Neural progenitor cell (in vitro differentiated cells): Measurements from ENCODE around the gene C6orf47. TPM values are rescaled to one million over a fixed set of nuclear protein-coding genes. Genes with fewer than 3 reads are reported as not detected.

Experiments
- DNase-seq: peaks from one replicate; pipeline ENCODE4 v3.0.0-alpha.2; 2016; ENCODE audit warnings: low spot score
- H2AFZ ChIP-seq: fragments of 200-600 bp; sonication (generic); replicated peaks from 2 replicates; pipeline ENCODE4 v1.6.1; 2016; ENCODE audit warnings: antibody characterized with exemption
- H3F3A ChIP-seq: fragments of 200-600 bp; sonication (generic); 2 replicates; pipeline ENCODE4 v1.6.1; 2016; ENCODE audit warnings: antibody characterized with exemption, low read depth
- H3K27ac ChIP-seq: fragments of 200-600 bp; sonication (generic); 2 replicates; pipeline ENCODE4 v1.5.1; 2016; ENCODE audit warnings: mild to moderate bottlenecking
- H3K27me3 ChIP-seq: fragments of 200-600 bp; sonication (generic); 2 replicates; pipeline ENCODE4 v1.6.1; 2016; ENCODE audit warnings: mild to moderate bottlenecking, moderate library complexity
- H3K36me3 ChIP-seq: fragments of 200-600 bp; sonication (generic); 2 replicates; pipeline ENCODE4 v1.5.1; 2016
- H3K4me1 ChIP-seq: fragments of 200-600 bp; sonication (generic); 2 replicates; pipeline ENCODE4 v1.6.1; 2016; ENCODE audit warnings: mixed run types
- H3K4me2 ChIP-seq: fragments of 200-600 bp; sonication (generic); 2 replicates; pipeline ENCODE4 v1.6.1; 2016
- H3K4me3 ChIP-seq: fragments of 200-600 bp; sonication (generic); 2 replicates; pipeline ENCODE4 v1.5.1; 2016
- H3K79me2 ChIP-seq: fragments of 200-600 bp; sonication (generic); 2 replicates; pipeline ENCODE4 v1.6.1; 2016; ENCODE audit warnings: low read depth
- H3K9ac ChIP-seq: fragments of 200-600 bp; sonication (generic); 2 replicates; pipeline ENCODE4 v1.6.1; 2016
- H3K9me3 ChIP-seq: fragments of 200-600 bp; sonication (generic); 2 replicates; pipeline ENCODE4 v1.5.1; 2016; ENCODE audit warnings: low read depth
- H4K20me1 ChIP-seq: fragments of 200-600 bp; sonication (generic); 2 replicates; pipeline ENCODE4 v1.6.1; 2016; ENCODE audit warnings: low read depth
- H3K27ac Mint-ChIP-seq: 3 replicates; pipeline ENCODE4 v1.8.0; 2021; ENCODE audit warnings: mixed read lengths
- H3K27me3 Mint-ChIP-seq: 2 replicates; pipeline ENCODE4 v1.8.0; 2022; ENCODE audit warnings: low read depth, mild to moderate bottlenecking, inconsistent platforms, moderate library complexity, mixed read lengths; ENCODE audit not compliant: insufficient read depth
- H3K36me3 Mint-ChIP-seq: 3 replicates; pipeline ENCODE4 v1.8.0; 2021; ENCODE audit warnings: mixed read lengths
- H3K4me1 Mint-ChIP-seq: 3 replicates; pipeline ENCODE4 v1.8.0; 2021; ENCODE audit warnings: mixed read lengths
- H3K4me3 Mint-ChIP-seq: 3 replicates; pipeline ENCODE4 v1.8.0; 2021; ENCODE audit warnings: mild to moderate bottlenecking, moderate library complexity, mixed read lengths
- H3K9me3 Mint-ChIP-seq: 3 replicates; pipeline ENCODE4 v1.8.0; 2020; ENCODE audit warnings: mixed read lengths
- CTCF ChIP-seq: fragments of 200-600 bp; sonication (generic); IDR thresholded peaks from 2 replicates; pipeline ENCODE4 v1.5.1; 2017; ENCODE audit warnings: antibody characterized with exemption, mild to moderate bottlenecking
- EZH2 ChIP-seq: fragments of 200-600 bp; sonication (generic); IDR thresholded peaks from 2 replicates; pipeline ENCODE4 v1.6.1; 2017; ENCODE audit warnings: antibody characterized with exemption, mild to moderate bottlenecking, moderate library complexity
- EZH2phosphoT487 ChIP-seq: fragments of 200-600 bp; sonication (generic); IDR thresholded peaks from 2 replicates; pipeline ENCODE4 v1.6.1; 2017; ENCODE audit warnings: antibody characterized with exemption
- total RNA-seq: library from RNA; depleted of rRNA; stranded (reverse); fragments of >200 nt; gene quantifications from 2 replicates; pipeline ENCODE4 v1.2.3, GENCODE V29; 2015; ENCODE audit warnings: low replicate concordance

C6orf47 gene
- total RNA-seq, 1 donor from 2014 or later: 14.6 TPM

DNA sequence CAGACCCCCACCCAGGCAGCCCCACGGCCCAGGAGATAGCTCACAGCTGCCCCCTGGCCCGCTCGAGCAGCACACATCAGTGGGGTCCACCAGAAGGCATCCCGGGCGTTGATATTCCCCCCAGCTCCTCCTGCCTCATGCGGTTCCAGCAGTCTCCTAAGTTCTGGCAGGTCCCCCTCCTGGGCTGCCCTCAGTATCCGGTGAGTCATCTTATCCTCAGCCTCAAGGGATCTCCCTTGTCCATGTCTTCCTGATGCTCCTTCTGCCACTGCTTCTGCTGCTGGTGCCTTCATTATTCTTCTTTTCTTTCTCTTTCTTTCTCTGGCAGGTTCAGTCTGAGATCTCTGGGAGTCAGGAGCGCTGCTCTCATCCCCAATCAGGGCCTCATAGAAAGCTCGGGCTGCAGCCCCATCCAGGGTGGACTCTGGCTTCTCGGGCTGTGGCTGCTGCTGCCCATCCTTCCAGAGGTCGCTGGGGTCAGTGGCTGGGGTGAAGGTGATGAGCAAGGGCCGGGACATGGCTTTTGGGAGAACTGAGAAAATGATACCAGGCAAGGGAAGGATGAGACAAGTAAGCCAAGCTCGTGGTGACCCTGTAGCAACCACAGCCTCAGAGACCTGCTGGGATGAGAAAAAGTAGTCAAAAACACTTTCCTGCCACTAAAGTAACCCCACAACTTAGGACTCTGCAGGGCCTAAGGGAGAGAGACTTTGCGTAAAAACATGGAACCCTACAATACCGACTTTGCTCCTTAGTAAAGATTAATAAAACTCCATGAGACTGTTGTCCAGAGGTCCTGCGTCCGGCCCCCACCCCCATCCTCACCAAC lies 3.6 kb upstream of the C6orf47 start:
- Histone ChIP-seq H3K4me3 (peak overlapping the region; percentile 90), H4K20me1 (peaks cover 10% of the 10 kb centered on the region), H3K4me1 (peaks cover 27% of the 10 kb centered on the region), H3K27ac (peak overlapping the region; percentile 93), H3K9me3 (no peaks in the 10 kb centered on the region), H3F3A (peaks cover 38% of the 10 kb centered on the region), H3K27me3 (no peaks in the 10 kb centered on the region), H3K4me2 (peak overlapping the region; percentile 85), H3K9ac (peak overlapping the region; percentile 54), H2AFZ (peak overlapping the region; percentile 88), H3K36me3 (no peaks in the 10 kb centered on the region), H3K79me2 (peaks cover 70% of the 10 kb centered on the region)
- peaks cover 51% of the 10 kb centered on the region for H3K4me1 Mint-ChIP-seq
- peak overlapping the region; percentile 97 for H3K27ac Mint-ChIP-seq
- no peak for DNase-seq
- peaks cover 5% of the 10 kb centered on the region for H3K27me3 Mint-ChIP-seq
- peaks cover 18% of the 10 kb centered on the region for H3K36me3 Mint-ChIP-seq
- peak overlapping the region; percentile 97 for H3K4me3 Mint-ChIP-seq
- H3K9me3 Mint-ChIP-seq: no peaks in the 10 kb centered on the region
- no peak for TF ChIP-seq CTCF
- no peak for TF ChIP-seq EZH2
- TF ChIP-seq EZH2phosphoT487: no peak

DNA sequence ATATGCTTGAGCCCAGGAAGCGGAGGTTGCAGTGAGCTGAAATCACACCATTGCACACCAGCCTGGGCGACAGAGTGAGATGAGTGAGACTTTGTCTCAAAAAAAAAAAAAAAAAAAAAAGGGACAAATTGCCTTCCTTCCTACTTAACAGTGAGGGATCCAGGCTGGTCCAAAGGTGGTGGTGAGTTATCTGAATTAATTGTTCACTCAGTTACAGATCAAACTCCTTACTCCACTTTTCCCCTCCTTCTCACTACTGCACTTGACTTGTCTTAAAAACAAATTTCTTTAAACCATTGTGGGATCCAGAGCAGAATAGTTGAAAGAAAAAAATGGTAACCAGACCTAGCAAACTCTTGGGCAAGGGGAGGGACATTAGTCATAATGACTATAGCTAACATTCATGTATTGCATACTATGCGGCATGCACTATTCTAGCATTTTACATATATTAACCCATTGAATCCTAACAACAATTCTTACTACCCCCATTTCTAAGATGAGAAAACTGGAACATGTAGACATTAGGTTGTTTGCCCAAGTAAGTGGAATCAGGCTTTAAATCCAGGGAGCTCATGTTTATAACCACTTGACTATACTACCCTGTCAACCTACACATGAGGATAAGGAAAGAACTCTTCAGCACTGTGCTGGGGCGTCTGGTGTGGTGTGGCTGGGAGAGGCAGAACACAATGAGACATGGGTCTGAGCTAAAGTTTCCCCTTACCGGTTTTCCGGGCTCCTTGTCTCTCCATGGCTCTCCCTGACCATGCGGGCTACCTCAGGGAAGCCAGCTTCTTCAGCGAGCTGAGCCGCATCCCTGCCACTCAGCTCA lies 2.8 kb upstream of the C6orf47 start:
- Histone ChIP-seq H3F3A (peaks cover 38% of the 10 kb centered on the region), H3K9ac (peak overlapping the region; percentile 54)

More for the DNA sequence above, 2.8 kb upstream of the C6orf47 start:
- peaks cover 10% of the 10 kb centered on the region for H4K20me1 ChIP-seq
- H3K4me3 ChIP-seq: peak overlapping the region; percentile 90
- peaks cover 71% of the 10 kb centered on the region for H3K79me2 ChIP-seq
- no peaks in the 10 kb centered on the region for H3K36me3 ChIP-seq
- no peak overlapping the region for H3K27ac ChIP-seq
- Mint-ChIP-seq H3K36me3 (peaks cover 17% of the 10 kb centered on the region), H3K27me3 (peaks cover 5% of the 10 kb centered on the region), H3K9me3 (no peaks in the 10 kb centered on the region), H3K4me1 (peaks cover 59% of the 10 kb centered on the region), H3K27ac (no peak overlapping the region), H3K4me3 (peak overlapping the region; percentile 97)
- H2AFZ ChIP-seq: no peak overlapping the region
- H3K4me1 ChIP-seq: peaks cover 31% of the 10 kb centered on the region
- H3K9me3 ChIP-seq: no peaks in the 10 kb centered on the region
- no peaks in the 10 kb centered on the region for H3K27me3 ChIP-seq
- peak overlapping the region; percentile 85 for H3K4me2 ChIP-seq
- TF ChIP-seq EZH2 (no peak), EZH2phosphoT487 (no peak), CTCF (no peak)
- DNase-seq: no peak
